HepG2 (cell line): ENCODE results near the gene SALL4. TPM values are rescaled to one million over a fixed set of nuclear protein-coding genes. Genes with fewer than 3 reads are reported as not detected.

ENCODE experiments used
- ATAC-seq: fragments of 200-7000 bp; cut with Tn5 transposase; 3 replicates; pipeline ENCODE4 v1.9.1; 2020; ENCODE audit warnings: mild to moderate bottlenecking, moderate library complexity
- BruUV-seq: library from RNA; stranded (reverse); fragments of 400-500 nt; replicated peaks from 2 replicates; lab custom pipeline; 2021; lab: Mats Ljungman, UMichigan
- CTCF ChIA-PET: fragments of 300-600 bp; formaldehyde crosslinking; extraction: SDS; loops from one replicate; lab custom pipeline; 2021; ENCODE audit warnings: low total read pairs, inconsistent platforms, low intra/inter-chr PET ratio; lab: Yijun Ruan, JAX
- POLR2A ChIA-PET: fragments of 350-600 bp; sonication (Branson Sonifier 250); formaldehyde crosslinking; loops from one replicate; lab custom pipeline; 2020; ENCODE audit warnings: antibody characterized with exemption, inconsistent platforms; lab: Yijun Ruan, JAX
- DNase-seq: peaks from one replicate; pipeline ENCODE4 v3.0.0-alpha.2; 2015; ENCODE audit warnings: low spot score
- FAIRE-seq: peaks from 3 replicates; lab custom pipeline; 2011; peaks lifted over from hg19 to GRCh38; lab: Jason Lieb, UNC
- H2AFZ ChIP-seq: one replicate; pipeline ENCODE4 v1.6.1; 2011; ENCODE audit warnings: low read length, inconsistent platforms
- H3K27ac ChIP-seq: fragments of 300-600 bp; 3 replicates; pipeline ENCODE4 v1.8.0; 2011; ENCODE audit warnings: mixed run types, mild to moderate bottlenecking, mixed read lengths, low read length, inconsistent platforms; ENCODE audit not compliant: insufficient read depth; ENCODE audit errors: extremely low read length
- H3K27me3 ChIP-seq, 2 experiments: fragments of 200-600 bp in 1 of 2; 2 replicates in 1 of 2; 3 replicates in 1 of 2; pipeline versions ENCODE4 v1.6.0 to v1.8.0; 2011; ENCODE audit warnings: low read length in 2 of 2, mild to moderate bottlenecking in 2 of 2, moderate library complexity in 2 of 2, inconsistent platforms in 1 of 2; ENCODE audit not compliant: insufficient read depth in 2 of 2, control insufficient read depth in 1 of 2
- H3K36me3 ChIP-seq, 2 experiments: fragments of 200-600 bp in 1 of 2; replicated peaks in 1 of 2; 2 replicates in 1 of 2; 3 replicates in 1 of 2; pipeline versions ENCODE4 v1.5.1 to v1.8.0; 2011; ENCODE audit warnings: low read length in 2 of 2, inconsistent platforms in 1 of 2; ENCODE audit not compliant: insufficient read depth in 2 of 2, control insufficient read depth in 1 of 2
- H3K4me1 ChIP-seq: 2 replicates; pipeline ENCODE4 v1.5.1; 2012; ENCODE audit warnings: low read length, inconsistent platforms; ENCODE audit not compliant: insufficient read depth
- H3K4me2 ChIP-seq: 2 replicates; pipeline ENCODE4 v1.6.0; 2011; ENCODE audit warnings: low read depth, low read length, inconsistent platforms
- H3K4me3 ChIP-seq, 3 experiments: fragments of 200-600 bp in 1 of 3; sonication (generic), shearing (Covaris generic) in 1 of 3; replicated peaks in 1 of 3; 2 replicates each; pipeline ENCODE4 v1.5.1; 2011 to 2016; ENCODE audit warnings: low read length in 3 of 3, inconsistent platforms in 2 of 3, low read depth in 2 of 3, mild to moderate bottlenecking in 2 of 3, control low read depth in 1 of 3, mixed read lengths in 1 of 3; ENCODE audit not compliant: insufficient read depth in 1 of 3
- H3K79me2 ChIP-seq: one replicate; pipeline ENCODE4 v1.6.1; 2011; ENCODE audit warnings: low read length, inconsistent platforms; ENCODE audit not compliant: insufficient read depth
- H3K9ac ChIP-seq: 2 replicates; pipeline ENCODE4 v1.6.0; 2011; ENCODE audit warnings: mild to moderate bottlenecking, low read depth, low read length, inconsistent platforms; ENCODE audit not compliant: insufficient read depth
- H3K9me3 ChIP-seq: 2 replicates; pipeline ENCODE4 v1.5.1; 2012; ENCODE audit warnings: mild to moderate bottlenecking, low read length
- H4K20me1 ChIP-seq: 2 replicates; pipeline ENCODE4 v1.6.0; 2011; ENCODE audit warnings: inconsistent platforms, mild to moderate bottlenecking, low read length, moderate library complexity; ENCODE audit not compliant: insufficient read depth
- CC2D1A ChIP-seq: sonication (generic); formaldehyde crosslinking; IDR thresholded peaks from 2 replicates; pipeline ENCODE4 v1.8.1; 2023; ENCODE audit warnings: mild to moderate bottlenecking, missing genetic modification reagents
- FOXO1 ChIP-seq: sonication (generic); formaldehyde crosslinking; IDR thresholded peaks from 2 replicates; pipeline ENCODE4 v1.4.0; 2020; ENCODE audit warnings: missing genetic modification reagents
- GATAD1 ChIP-seq: IDR thresholded peaks from 2 replicates; pipeline ENCODE4 v1.6.1; 2016; ENCODE audit warnings: missing genetic modification reagents, missing compliant biosample characterization
- HOXA9 ChIP-seq: sonication (generic); formaldehyde crosslinking; IDR thresholded peaks from 2 replicates; pipeline ENCODE4 v1.8.1; 2022; ENCODE audit warnings: missing genetic modification reagents, mild to moderate bottlenecking, moderate library complexity, borderline replicate concordance
- KLF15 ChIP-seq: sonication (generic); formaldehyde crosslinking; IDR thresholded peaks from 2 replicates; pipeline ENCODE4 v1.8.1; 2023; ENCODE audit warnings: borderline replicate concordance, mild to moderate bottlenecking, inconsistent platforms, missing genetic modification reagents, mixed read lengths
- MXD4 ChIP-seq: IDR thresholded peaks from 2 replicates; pipeline ENCODE4 v1.6.1; 2016; ENCODE audit warnings: mild to moderate bottlenecking, missing biosample characterization, missing genetic modification reagents
- NKX3-1 ChIP-seq: sonication (generic); formaldehyde crosslinking; IDR thresholded peaks from 2 replicates; pipeline ENCODE4 v1.5.0; 2020; ENCODE audit warnings: missing genetic modification reagents
- RBM39 ChIP-seq: fragments of 200-400 bp; formaldehyde crosslinking; IDR thresholded peaks from one replicate; pipeline ENCODE4 v1.6.1; 2018; ENCODE audit warnings: antibody characterized with exemption, mild to moderate bottlenecking, low read depth, low read length; ENCODE audit not compliant: poor library complexity, severe bottlenecking
- TBX3 ChIP-seq: fragments of 450-650 bp; IDR thresholded peaks from 2 replicates; pipeline ENCODE4 v1.6.1; 2017; ENCODE audit warnings: antibody characterized with exemption, mild to moderate bottlenecking, inconsistent platforms, borderline replicate concordance
- U2AF1 ChIP-seq: fragments of 200-400 bp; formaldehyde crosslinking; optimal IDR thresholded peaks from 2 replicates; pipeline ENCODE3; 2017; ENCODE audit warnings: mild to moderate bottlenecking, low read depth, low read length
- WGBS: methylation state at CpG from one replicate; pipeline ENCODE4 v1.1.6; 2017; ENCODE audit warnings: low lambda C conversion rate; 5-methylcytosine and 5-hydroxymethylcytosine counted together
- in situ Hi-C: cut with HindIII; loops from 2 replicates; pipeline ENCODE4 v1.10.0; 2017; ENCODE audit warnings: low pct_unique_long_range_greater_than_20kb; ENCODE audit not compliant: extremely low pct_ligation_motif_present
- intact Hi-C: fragments of 100-400 bp; cut with micrococcal nuclease; formaldehyde crosslinking; loops from one replicate; pipeline ENCODE4 v1.10.0; 2022; ENCODE audit not compliant: unreplicated experiment
- polyA plus RNA-seq, 8 experiments: library from polyadenylated mRNA; depleted of rRNA in 3 of 8; stranded (reverse) in 7 of 8; unstranded in 1 of 8; fragments of >200 nt; fragmentation: Illumina TruSeq in 4 of 8; extraction: Trizol in 4 of 8; gene quantifications; 2 replicates each; pipeline versions ENCODE4 v1.2.1 to v1.2.3, GENCODE V29; 2011 to 2016; ENCODE audit warnings: low read depth in 4 of 8, missing spikeins in 1 of 8, mixed read lengths in 1 of 8; ENCODE audit not compliant: insufficient read depth in 1 of 8
- total RNA-seq, 5 experiments: library from RNA; depleted of rRNA; stranded (reverse); fragments of >200 nt; fragmentation: Illumina TruSeq; extraction: Trizol; gene quantifications; 2 replicates each; pipeline ENCODE4 v1.2.3, GENCODE V29; 2016; ENCODE audit warnings: low read depth in 1 of 5
- TF ChIP-seq, protein P1 (sequence below): sonication (generic); formaldehyde crosslinking; IDR thresholded peaks from 2 replicates; pipeline ENCODE4 v1.4.0; 2020; ENCODE audit warnings: mild to moderate bottlenecking, missing genetic modification reagents

Gene SALL4
- total and polyA plus RNA-seq, 2 of the 13 experiments (the other 11 are each of a cell fraction or from before 2014, with no cell fraction given): 0.33 to 1.8 TPM

DNA sequence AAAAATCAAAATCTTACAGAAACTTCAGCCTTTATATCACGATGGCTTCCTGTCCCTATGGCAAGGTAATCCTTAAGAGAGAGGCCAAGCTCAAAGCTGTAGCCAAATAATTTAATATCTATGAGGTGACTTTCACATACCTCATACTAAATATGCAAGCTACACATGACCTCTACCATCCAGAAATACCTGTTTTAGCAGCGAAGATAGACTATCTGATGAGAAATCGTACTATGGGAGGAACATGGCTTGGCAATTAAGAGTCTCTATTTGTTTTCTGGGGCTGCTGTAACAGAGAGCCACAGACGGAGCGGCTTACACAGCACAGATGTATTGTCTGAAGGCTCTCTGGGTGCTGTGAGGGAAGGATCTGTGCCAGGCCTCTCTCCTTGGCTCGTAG is 31.0 kb upstream of the SALL4 start:
- Histone ChIP-seq H4K20me1 (no peaks in the 10 kb centered on the region), H3K36me3 (no peaks in the 10 kb centered on the region), H3K4me1 (0 out of 2 replicates have a peak, but pooled peaks cover 6% of the 10 kb centered on the region), H2AFZ (no peak overlapping the region), H3K79me2 (no peaks in the 10 kb centered on the region), H3K4me2 (no peak overlapping the region), H3K27ac (no peak overlapping the region), H3K9ac (no peak overlapping the region), H3K27me3 (peaks cover 0 to 4% of the 10 kb centered on the region in 2 experiments; a peak in 1 of 5 replicates), H3K9me3 (no peaks in the 10 kb centered on the region), H3K4me3 (no peak overlapping the region)
- POLR2A ChIA-PET: no interaction called here
- CTCF ChIA-PET: no interaction called here
- TF ChIP-seq KLF15 (CRISPR knock-in tag): no peak
- TF ChIP-seq HOXA9: no peak
- no peak for TF ChIP-seq MXD4 (CRISPR knock-in tag)
- TF ChIP-seq FOXO1 (CRISPR knock-in tag): no peak
- TF ChIP-seq TBX3: no peak
- no peak for TF ChIP-seq RBM39
- TF ChIP-seq CC2D1A (CRISPR knock-in tag): no peak
- TF ChIP-seq GATAD1 (CRISPR knock-in tag): no peak
- no peak for TF ChIP-seq NKX3-1 (CRISPR knock-in tag)
- TF ChIP-seq U2AF1: no peak
- TF ChIP-seq, protein P1, sequence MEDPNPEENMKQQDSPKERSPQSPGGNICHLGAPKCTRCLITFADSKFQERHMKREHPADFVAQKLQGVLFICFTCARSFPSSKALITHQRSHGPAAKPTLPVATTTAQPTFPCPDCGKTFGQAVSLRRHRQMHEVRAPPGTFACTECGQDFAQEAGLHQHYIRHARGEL (CRISPR knock-in tag): no peak
- DNase-seq: no peak
- no peak for ATAC-seq
- WGBS: 37% methylated on average over 6 of the region's 6 CpGs
- in situ Hi-C loops (no loop called here), intact Hi-C loops (no loop called here)
- no peak for FAIRE-seq
- no TSS peak for BruUV-seq
